Dedifferentiated amniotic fluid mesenchymal stem cell (primary cell): Measurements from ENCODE around the gene LRP2.

Source experiments
- DNase-seq: peaks from one replicate; pipeline ENCODE4 v3.0.0-alpha.2; 2016; ENCODE audit errors: extremely low spot score

Gene LRP2

DNA sequence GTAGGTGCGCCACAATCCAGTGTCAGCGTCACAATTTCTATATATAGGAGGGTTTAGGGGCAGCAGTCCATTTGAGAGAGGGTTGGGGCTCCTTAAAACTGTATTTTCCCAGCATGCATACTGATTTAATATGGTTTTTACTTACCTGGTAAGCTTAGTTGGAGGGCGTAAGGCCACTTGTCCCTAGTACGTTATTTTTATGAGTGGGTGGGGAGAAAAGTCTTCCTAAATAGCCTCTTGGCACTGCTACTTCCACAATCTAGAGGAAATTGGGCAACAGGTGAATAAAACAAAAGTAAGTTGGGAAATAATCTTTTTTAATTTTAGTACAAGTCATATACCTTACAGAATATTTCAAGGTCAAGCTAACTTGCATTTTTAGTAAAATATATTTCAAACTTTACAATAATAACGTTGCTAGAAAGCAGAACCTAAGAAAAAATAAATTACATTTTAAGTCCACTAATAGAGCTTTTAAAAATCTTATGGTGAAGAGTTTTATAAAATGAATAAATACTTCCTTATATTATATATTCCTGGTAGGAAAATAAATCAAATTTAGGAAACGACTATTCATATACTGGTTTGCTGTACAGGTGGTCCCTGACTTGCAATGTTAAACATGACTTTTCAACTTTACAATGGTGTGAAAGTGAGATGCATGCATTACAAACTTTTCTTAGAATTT is 272.1 kb downstream of the LRP2 start:
- DNase-seq = no peak

DNA sequence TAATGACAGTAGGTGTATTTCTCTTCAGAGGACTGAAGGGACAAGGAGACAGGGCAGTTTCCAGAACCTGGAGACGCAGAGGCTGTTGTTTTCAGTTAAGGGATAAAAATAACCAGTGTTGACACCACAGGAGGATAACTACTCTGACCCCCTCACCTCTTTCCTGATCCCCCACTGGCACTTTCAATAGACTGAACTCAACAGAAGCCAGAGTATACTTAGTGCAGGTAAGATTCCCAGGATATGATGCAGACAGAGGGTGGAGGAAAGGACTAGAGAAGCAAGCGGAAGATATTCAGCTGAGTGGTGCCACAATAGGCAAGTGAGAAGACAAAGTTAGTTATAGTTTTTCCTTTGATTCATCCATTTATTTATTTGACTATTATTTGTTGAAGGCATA is 273.2 kb downstream of the LRP2 start:
- no peak for DNase-seq

DNA sequence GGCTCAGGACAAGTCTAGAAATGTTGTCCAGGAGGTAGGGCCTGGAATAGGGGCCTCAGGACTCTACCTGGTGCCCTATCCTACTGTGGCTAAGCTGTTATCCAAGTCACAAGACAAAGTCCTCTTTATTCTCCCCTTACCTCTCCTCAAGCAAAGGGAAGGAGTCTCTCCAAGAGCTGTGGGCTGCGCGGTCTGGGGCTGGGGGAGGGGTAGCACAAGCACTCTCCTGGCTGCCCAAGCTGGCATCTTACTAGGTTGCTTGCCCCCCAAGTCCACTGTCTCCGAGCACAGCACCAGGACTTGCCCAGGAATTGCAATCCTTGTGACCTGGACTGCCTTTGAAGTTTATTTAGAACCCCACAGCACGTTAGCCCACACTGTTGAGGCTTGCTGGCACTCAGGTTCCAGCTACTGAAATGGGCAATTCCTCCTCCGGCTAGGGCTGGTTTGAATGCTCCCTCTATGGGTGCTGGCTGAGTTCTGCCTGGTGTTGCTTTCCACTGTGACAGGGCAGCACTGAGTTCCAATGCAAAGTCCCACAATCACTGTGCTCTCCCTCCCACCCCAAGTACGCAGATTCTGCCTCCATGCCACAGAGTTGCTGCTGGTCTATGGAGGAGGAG is 274.5 kb downstream of the LRP2 start:
- DNase-seq = no peak

DNA sequence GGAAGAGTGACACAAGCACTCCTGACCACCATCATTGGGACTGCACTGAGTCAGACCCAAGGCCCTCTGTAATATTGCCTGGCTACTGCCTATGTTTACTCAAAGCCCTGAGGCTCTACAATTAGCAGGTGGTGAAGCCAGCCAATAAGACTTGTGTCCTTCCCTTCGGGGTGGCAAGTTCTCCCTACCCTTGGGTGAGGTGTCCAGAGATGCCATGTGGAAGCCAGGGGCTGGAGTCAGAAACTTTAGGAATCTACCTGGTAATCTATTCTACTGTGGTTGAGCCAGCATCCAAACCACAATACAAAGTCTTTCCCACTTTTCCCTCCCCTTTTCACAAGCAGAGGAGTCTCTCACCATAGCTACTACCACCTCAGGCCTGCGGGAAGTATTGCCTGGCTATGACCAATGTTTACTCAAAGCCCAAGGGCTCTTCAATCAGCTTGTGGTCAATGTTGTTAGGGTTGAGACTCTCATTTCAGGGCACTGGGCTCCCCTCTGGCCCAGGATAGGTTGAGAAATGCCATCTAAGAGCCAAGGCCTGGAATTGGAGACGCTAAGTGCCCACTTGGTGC is 275.4 kb downstream of the LRP2 start:
- DNase-seq = no peak

DNA sequence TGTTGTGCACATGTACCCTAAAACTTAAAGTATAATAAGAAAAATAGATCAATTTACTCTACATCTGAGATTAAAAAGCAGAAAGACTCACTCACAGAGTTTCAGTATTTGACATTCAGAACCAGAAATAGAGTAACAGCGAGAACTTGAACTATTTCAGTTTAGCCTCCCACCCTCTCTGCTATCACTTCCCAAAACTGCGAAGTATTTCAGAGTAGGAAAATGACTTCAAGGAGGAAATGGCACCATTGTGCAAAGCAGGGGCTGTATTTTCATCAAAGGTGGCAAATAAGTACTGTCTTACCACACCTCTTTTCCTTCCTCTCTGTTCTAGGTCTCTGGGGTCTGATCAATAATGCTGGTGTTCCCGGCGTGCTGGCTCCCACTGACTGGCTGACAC is 279.3 kb downstream of the LRP2 start:
- DNase-seq = no peak

DNA sequence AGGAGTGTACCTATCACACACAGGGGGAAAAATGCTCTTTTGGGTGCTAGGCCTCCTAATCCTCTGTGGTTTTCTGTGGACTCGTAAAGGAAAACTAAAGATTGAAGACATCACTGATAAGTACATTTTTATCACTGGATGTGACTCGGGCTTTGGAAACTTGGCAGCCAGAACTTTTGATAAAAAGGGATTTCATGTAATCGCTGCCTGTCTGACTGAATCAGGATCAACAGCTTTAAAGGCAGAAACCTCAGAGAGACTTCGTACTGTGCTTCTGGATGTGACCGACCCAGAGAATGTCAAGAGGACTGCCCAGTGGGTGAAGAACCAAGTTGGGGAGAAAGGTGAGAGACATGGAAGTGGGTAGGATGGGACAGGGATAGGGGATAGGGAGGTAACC is 280.8 kb downstream of the LRP2 start:
- no peak for DNase-seq

DNA sequence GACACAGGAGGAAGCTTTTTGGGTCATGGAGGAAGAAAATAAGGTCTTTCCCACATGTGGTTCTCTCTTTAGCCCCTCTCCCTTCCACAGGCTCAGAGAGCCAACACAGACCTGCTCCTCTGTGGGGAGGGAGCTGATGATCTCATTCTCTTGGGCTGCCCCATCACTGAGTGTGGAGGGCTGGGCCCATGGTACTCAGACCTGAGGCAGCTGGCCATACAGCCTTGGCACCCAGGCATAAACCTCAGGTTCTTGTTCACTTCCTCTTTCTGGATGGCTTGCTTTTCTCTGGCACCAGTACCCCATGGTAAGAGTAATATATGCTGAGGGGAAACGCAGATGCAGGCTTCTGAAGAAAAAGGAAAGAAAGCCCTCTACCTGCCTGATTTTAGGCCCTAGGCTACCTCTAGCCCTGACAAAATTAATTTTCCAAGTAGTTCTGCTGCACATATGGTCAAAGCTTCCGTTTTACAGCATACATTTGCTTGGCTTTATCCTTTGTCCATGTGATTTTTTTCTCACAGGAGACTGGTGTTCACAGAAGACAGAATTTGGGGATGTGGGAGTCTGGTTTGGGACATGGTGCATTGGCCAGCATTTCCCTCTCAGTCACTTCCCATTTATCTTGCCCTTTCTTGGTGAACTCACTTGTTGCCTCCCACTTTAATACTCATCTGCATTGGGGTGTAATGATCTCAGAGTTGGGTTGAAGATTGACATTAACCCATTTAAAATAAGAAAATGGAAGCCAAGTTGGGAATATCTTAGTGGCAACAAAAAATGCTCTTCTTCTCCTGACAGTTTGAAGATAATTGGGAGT is 281.9 kb downstream of the LRP2 start:
- DNase-seq = no peak

DNA sequence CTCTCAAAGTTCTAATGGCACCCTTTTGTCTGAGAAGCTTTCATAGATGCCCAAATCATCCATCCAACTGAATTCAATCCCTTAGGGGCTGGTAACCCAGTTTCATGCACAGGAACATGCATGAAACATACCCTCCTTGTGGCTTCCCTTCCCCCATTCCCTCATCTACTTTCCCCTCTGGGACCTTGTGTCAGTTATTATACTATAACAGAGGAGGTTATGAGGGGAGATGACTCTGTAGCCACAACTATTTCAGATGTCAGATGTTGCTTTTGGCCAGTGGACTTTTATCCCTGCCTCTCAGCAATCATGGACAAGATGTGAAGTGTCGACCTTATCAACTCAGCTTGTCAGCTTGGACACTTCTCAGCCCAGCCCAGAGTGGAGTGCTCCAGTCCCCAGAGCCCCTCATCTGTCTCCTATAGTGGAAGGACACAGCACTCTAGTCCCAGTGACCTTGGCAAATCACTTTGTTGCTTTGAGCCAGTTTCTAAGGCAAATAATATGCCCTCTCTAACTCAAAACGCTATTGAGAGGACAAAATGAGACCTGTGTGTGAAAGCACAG is 284.6 kb downstream of the LRP2 start:
- no peak for DNase-seq
